HAP-1 (cell line): ENCODE data around the gene HNRNPA3.
A peak's percentile ranks its signal among the peaks of the same experiment; 100 is the strongest.
"Not testable (repeated sequence)": the region's sequence is repeated elsewhere in the genome, so short reads cannot be mapped to it uniquely, and the experiment has no call there.

Experiments
- DNase-seq, 2 experiments: peaks; one replicate each; pipeline ENCODE4 v3.0.0-alpha.2; 2016 to 2020; ENCODE audit warnings: low spot score in 2 of 2
- H3K27me3 ChIP-seq: fragments of 250-450 bp; sonication (Bioruptor Pico); 2 replicates; pipeline ENCODE4 v1.5.1; 2020; ENCODE audit warnings: low read depth, mild to moderate bottlenecking, moderate library complexity
- H3K36me3 ChIP-seq: fragments of 250-450 bp; sonication (Bioruptor Pico); replicated peaks from 2 replicates; pipeline ENCODE4 v1.5.1; 2020; ENCODE audit warnings: mild to moderate bottlenecking
- H3K4me1 ChIP-seq: fragments of 250-450 bp; sonication (Bioruptor Pico); 2 replicates; pipeline ENCODE4 v1.5.1; 2020; ENCODE audit warnings: mild to moderate bottlenecking
- H3K4me3 ChIP-seq: fragments of 250-450 bp; sonication (Bioruptor Pico); 2 replicates; pipeline ENCODE4 v1.5.1; 2020; ENCODE audit warnings: mild to moderate bottlenecking, moderate library complexity
- H3K9me3 ChIP-seq: fragments of 250-450 bp; sonication (Bioruptor Pico); 2 replicates; pipeline ENCODE4 v1.5.1; 2020; ENCODE audit warnings: mild to moderate bottlenecking, moderate library complexity
- in situ Hi-C: fragments of 300-500 bp; cut with MboI; formaldehyde crosslinking; loops from 3 replicates; pipeline ENCODE4 v1.14.3; 2020; ENCODE audit warnings: low sequenced_read_pairs, inconsistent platforms, mixed read lengths

The HNRNPA3 gene

GRCh38 chr2:177246523-177247030 lies 34.0 kb downstream of the HNRNPA3 start:
- DNase-seq, in situ Hi-C loops: not testable (repeated sequence)
- H3K4me1 ChIP-seq: peaks cover 46% of the 10 kb centered on the region

GRCh38 chr2:177247693-177248262 lies 35.2 kb downstream of the HNRNPA3 start:
- peaks cover 34% of the 10 kb centered on the region for H3K4me1 ChIP-seq
- H3K27me3 ChIP-seq: no peaks in the 10 kb centered on the region
- no peaks in the 10 kb centered on the region for H3K9me3 ChIP-seq
- no peak overlapping the region for H3K4me3 ChIP-seq
- no peak for DNase-seq
- in situ Hi-C loops: no loop called here
- no peaks in the 10 kb centered on the region for H3K36me3 ChIP-seq

More at GRCh38 chr2:177246523-177247030, 34.0 kb downstream of the HNRNPA3 start:
- not testable (repeated sequence) for H3K4me3 ChIP-seq, H3K36me3 ChIP-seq, H3K27me3 ChIP-seq, H3K9me3 ChIP-seq

GRCh38 chr2:177249038-177249437 lies 36.4 kb downstream of the HNRNPA3 start:
- Histone ChIP-seq H3K36me3 (peaks cover under 1% of the 10 kb centered on the region; the same call in 1 of the 2 replicates), H3K27me3 (no peaks in the 10 kb centered on the region), H3K4me1 (peaks cover 25% of the 10 kb centered on the region), H3K4me3 (no peak overlapping the region), H3K9me3 (no peaks in the 10 kb centered on the region)
- in situ Hi-C loops: no loop called here
- DNase-seq: no peak

DNA sequence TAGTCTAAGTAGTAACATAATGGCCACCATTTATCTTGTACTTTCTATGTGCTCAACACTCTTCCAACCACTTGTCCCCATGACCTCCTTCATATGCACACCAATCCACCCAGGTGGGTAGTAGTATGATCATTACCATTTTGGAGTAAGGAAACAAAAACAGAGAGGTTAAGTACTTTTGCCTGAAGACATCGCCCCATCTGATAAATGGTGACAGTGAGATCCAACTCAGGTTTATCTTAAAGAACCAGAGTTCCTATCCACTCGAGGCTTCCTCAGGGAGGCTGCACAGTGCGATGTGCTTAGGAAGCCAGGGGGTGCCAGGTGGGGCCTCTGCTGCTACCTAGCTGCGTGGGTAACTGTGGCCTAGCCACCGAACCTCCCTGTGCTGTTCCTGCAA lies 37.9 kb downstream of the HNRNPA3 start:
- no peak overlapping the region for H3K4me3 ChIP-seq
- H3K9me3 ChIP-seq: no peaks in the 10 kb centered on the region
- H3K27me3 ChIP-seq: no peaks in the 10 kb centered on the region
- in situ Hi-C loops: no loop called here
- H3K4me1 ChIP-seq: peaks cover 28% of the 10 kb centered on the region
- H3K36me3 ChIP-seq: peaks cover 3% of the 10 kb centered on the region; the same call in 1 of the 2 replicates
- DNase-seq: no peak

- DNase-seq: no peak
- in situ Hi-C loops: no loop called here
- H3K4me3 ChIP-seq: no peak overlapping the region
- peaks cover 3% of the 10 kb centered on the region; the same call in 1 of the 2 replicates for H3K36me3 ChIP-seq
- no peaks in the 10 kb centered on the region for H3K27me3 ChIP-seq
- H3K4me1 ChIP-seq: peaks cover 28% of the 10 kb centered on the region
- H3K9me3 ChIP-seq: no peaks in the 10 kb centered on the region
Observed at GRCh38 chr2:177251165-177251542, 38.6 kb downstream of the HNRNPA3 start.

GRCh38 chr2:177252808-177253531 lies 40.4 kb downstream of the HNRNPA3 start:
- Histone ChIP-seq H3K36me3 (peaks cover 3% of the 10 kb centered on the region; the same call in 1 of the 2 replicates), H3K9me3 (peaks cover under 1% of the 10 kb centered on the region; the same call in 1 of the 2 replicates), H3K27me3 (no peaks in the 10 kb centered on the region), H3K4me3 (no peak overlapping the region), H3K4me1 (peaks cover 25% of the 10 kb centered on the region)
- in situ Hi-C loops: no loop called here
- no peak for DNase-seq

DNA sequence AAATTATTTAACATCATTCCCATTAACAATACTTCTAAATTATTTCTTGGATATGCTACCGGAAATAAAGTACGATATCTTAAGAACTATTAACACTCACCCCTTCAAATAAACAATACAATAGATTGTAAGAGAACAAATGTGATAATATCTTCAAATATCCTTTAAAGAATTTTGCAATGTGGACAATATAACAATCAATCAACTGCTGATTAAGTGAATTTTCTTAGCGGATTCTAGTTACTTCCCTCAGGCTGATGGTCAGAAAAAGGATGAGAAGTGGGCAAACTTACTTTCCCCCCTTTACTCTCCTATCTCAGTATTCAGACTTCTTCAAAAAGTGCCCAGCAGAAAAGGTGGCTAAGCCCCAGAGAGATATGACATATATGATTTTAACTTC lies 41.1 kb downstream of the HNRNPA3 start:
- peaks cover 7% of the 10 kb centered on the region; the same call in 1 of the 2 replicates for H3K36me3 ChIP-seq
- no peaks in the 10 kb centered on the region for H3K27me3 ChIP-seq
- peaks cover 25% of the 10 kb centered on the region for H3K4me1 ChIP-seq
- no peak for DNase-seq
- H3K4me3 ChIP-seq: no peak overlapping the region
- peaks cover 4% of the 10 kb centered on the region; the same call in 1 of the 2 replicates for H3K9me3 ChIP-seq
- in situ Hi-C loops: no loop called here

- H3K27me3 ChIP-seq: no peaks in the 10 kb centered on the region
- peaks cover 4% of the 10 kb centered on the region; the same call in 1 of the 2 replicates for H3K9me3 ChIP-seq
- H3K4me3 ChIP-seq: no peak overlapping the region
- DNase-seq: peak; percentile 65 to 90
- in situ Hi-C loops: no loop called here
- H3K36me3 ChIP-seq: peaks cover 7% of the 10 kb centered on the region; the same call in 1 of the 2 replicates
- peaks cover 25% of the 10 kb centered on the region for H3K4me1 ChIP-seq
Observed at GRCh38 chr2:177254433-177255226, 42.0 kb downstream of the HNRNPA3 start.

DNA sequence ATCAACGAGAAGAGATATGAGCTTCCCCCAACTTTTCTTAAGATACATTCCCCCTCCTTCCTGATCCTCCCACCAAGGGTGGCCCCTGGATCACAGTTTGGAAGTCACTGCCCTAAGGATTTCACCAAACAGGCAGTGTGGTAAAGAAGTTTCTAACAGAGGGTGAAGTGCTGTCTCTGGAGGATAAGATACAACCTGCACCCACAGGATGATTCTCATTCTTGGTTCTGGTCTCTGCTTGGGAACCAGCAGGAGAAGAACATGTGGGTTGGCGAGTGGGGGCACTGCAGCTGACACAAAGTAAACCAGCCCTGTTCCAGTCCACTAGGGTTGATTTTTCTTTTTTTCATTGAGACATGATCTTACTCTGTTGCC lies 42.6 kb downstream of the HNRNPA3 start:
- peaks cover 7% of the 10 kb centered on the region; the same call in 1 of the 2 replicates for H3K36me3 ChIP-seq
- H3K4me1 ChIP-seq: peaks cover 25% of the 10 kb centered on the region
- no peak overlapping the region for H3K4me3 ChIP-seq
- no peak for DNase-seq
- in situ Hi-C loops: no loop called here
- H3K9me3 ChIP-seq: peaks cover 4% of the 10 kb centered on the region; the same call in 1 of the 2 replicates
- no peaks in the 10 kb centered on the region for H3K27me3 ChIP-seq

- Histone ChIP-seq H3K27me3 (no peaks in the 10 kb centered on the region), H3K36me3 (peaks cover 7% of the 10 kb centered on the region; the same call in 1 of the 2 replicates), H3K4me1 (peaks cover 25% of the 10 kb centered on the region), H3K4me3 (no peak overlapping the region), H3K9me3 (peaks cover 4% of the 10 kb centered on the region; the same call in 1 of the 2 replicates)
- in situ Hi-C loops: no loop called here
- no peak for DNase-seq
Observed at GRCh38 chr2:177256026-177256425, 43.4 kb downstream of the HNRNPA3 start.

GRCh38 chr2:177256695-177257094 lies 44.1 kb downstream of the HNRNPA3 start:
- Histone ChIP-seq H3K4me1 (peaks cover 31% of the 10 kb centered on the region), H3K36me3 (peaks cover 7% of the 10 kb centered on the region; the same call in 1 of the 2 replicates), H3K4me3 (no peak overlapping the region), H3K9me3 (peaks cover 4% of the 10 kb centered on the region; the same call in 1 of the 2 replicates), H3K27me3 (no peaks in the 10 kb centered on the region)
- in situ Hi-C loops: no loop called here
- DNase-seq: no peak

DNA sequence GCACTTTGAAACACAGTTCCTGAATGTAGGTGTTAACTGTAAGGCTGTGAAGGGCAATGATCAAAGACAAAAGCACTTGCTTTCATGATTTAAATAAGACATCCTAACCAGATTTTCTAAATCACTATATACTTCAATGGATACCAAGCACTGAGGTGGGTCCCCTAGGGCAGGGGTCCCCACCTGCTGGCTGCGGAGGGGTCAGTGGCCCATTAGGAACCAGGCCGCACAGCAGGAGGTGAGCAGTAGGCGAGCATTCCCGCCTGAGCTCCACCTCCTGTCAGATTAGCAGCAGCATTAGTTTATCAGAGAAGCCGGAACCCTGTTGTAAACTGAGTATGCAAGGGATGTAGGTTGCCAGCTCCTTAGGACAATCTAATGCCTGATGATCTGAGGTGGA lies 44.9 kb downstream of the HNRNPA3 start:
- Histone ChIP-seq H3K9me3 (peaks cover 4% of the 10 kb centered on the region; the same call in 1 of the 2 replicates), H3K4me1 (peaks cover 37% of the 10 kb centered on the region), H3K36me3 (peaks cover 7% of the 10 kb centered on the region; the same call in 1 of the 2 replicates), H3K27me3 (no peaks in the 10 kb centered on the region), H3K4me3 (no peak overlapping the region)
- in situ Hi-C loops: no loop called here
- DNase-seq: no peak

DNA sequence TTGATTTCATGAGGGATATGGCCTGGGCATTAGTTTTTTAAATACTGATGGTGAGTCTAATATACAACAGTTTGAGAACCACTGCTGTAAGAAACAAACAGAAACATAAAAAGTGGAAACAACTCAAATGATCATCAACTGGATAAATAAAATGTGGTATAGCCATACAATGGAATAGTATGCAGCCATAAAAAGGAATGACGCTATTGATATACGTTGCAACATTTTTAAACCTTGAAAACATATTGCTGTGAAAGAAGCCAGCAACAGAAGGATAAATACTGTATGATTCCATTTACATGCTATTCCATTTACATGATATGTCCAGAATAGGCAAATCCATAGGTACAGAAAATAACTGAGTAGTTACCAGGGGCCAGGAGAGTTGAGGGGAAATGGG lies 45.5 kb downstream of the HNRNPA3 start:
- Histone ChIP-seq H3K27me3 (no peaks in the 10 kb centered on the region), H3K36me3 (peaks cover 7% of the 10 kb centered on the region; the same call in 1 of the 2 replicates), H3K9me3 (peaks cover 4% of the 10 kb centered on the region; the same call in 1 of the 2 replicates), H3K4me1 (peaks cover 37% of the 10 kb centered on the region), H3K4me3 (no peak overlapping the region)
- in situ Hi-C loops: no loop called here
- no peak for DNase-seq
